Right lobe of liver (tissue), 4 donors: ENCODE measurements around the gene FGF14.

Source experiments
- POLR2A ChIP-seq: fragments of 450-650 bp; IDR thresholded peaks from one replicate; pipeline ENCODE4 v1.6.1; 2017; ENCODE audit warnings: antibody characterized with exemption, mild to moderate bottlenecking
- TF ChIP-seq, protein P1 (sequence below), 4 donors: fragments of 200-600 bp in 3 of 4; fragments of 450-650 bp in 1 of 4; IDR thresholded peaks; one replicate each; pipeline versions ENCODE4 v1.5.1 to v1.8.0; 2016 to 2022; ENCODE audit warnings: antibody characterized with exemption in 4 of 4, mild to moderate bottlenecking in 2 of 4
- donor health status: DM: no; HTN: no; CAD: no.
- donor health status: DM: no; HTN: no; CAD: no.
- donor health status: DM: no; HTN: yes; CAD: no.

- TF ChIP-seq, protein P1, sequence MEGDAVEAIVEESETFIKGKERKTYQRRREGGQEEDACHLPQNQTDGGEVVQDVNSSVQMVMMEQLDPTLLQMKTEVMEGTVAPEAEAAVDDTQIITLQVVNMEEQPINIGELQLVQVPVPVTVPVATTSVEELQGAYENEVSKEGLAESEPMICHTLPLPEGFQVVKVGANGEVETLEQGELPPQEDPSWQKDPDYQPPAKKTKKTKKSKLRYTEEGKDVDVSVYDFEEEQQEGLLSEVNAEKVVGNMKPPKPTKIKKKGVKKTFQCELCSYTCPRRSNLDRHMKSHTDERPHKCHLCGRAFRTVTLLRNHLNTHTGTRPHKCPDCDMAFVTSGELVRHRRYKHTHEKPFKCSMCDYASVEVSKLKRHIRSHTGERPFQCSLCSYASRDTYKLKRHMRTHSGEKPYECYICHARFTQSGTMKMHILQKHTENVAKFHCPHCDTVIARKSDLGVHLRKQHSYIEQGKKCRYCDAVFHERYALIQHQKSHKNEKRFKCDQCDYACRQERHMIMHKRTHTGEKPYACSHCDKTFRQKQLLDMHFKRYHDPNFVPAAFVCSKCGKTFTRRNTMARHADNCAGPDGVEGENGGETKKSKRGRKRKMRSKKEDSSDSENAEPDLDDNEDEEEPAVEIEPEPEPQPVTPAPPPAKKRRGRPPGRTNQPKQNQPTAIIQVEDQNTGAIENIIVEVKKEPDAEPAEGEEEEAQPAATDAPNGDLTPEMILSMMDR (IDR thresholded peaks at IDR 0.05), result no peak
- no peak for TF ChIP-seq POLR2A
Measured at GRCh38 chr13:102152790-102153189, 249.1 kb downstream of the FGF14 start.
